NOMO-1 (cell line): ENCODE measurements around the gene FLYWCH1.

Experiments used
- DNase-seq, 2 experiments: peaks; one replicate each; lab custom pipeline; 2025; ENCODE audit not compliant: unreplicated experiment in 2 of 2; lab: John Stamatoyannopoulos, UW

The FLYWCH1 gene

GRCh38 chr16:2980227-2981176 is 68.8 kb downstream of the FLYWCH1 start, which contains the start of gene PKMYT1:
Gene PKMYT1 (minus strand): TSS chr16:2980446. CDS start chr16:2979657, 789 bp downstream.
- DNase-seq: peak; percentile 87 to 95

- DNase-seq: no peak
Measured at GRCh38 chr16:2981177-2981898, 69.6 kb downstream of the FLYWCH1 start.

- DNase-seq: no peak
Measured at GRCh38 chr16:2981899-2982250, 70.1 kb downstream of the FLYWCH1 start.

- no peak for DNase-seq
Measured at GRCh38 chr16:2982402-2982801, 70.7 kb downstream of the FLYWCH1 start.

- DNase-seq: peak; percentile 72 to 81
Measured at GRCh38 chr16:2983706-2984136, 72.0 kb downstream of the FLYWCH1 start.

DNA sequence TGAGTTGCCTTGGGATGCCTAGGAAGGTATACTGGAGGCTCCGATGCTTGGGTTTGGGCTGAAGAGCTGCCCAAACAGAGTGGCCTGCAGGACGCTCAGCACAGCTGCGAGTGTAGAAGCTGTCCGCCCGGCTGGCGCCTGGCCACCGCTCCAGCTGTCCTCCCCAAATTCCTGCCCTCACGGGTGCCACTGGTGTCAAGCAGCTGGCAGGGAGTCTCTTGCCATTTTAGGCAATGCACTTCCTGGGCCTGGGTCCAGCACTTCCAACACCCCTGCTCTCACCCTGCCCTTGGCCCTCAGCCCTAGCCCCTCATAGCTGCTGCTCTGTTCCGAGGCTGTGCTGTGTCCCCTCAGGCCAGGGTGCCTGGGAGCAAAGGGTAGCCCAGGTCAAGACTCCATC is 73.7 kb downstream of the FLYWCH1 start:
- DNase-seq: no peak

- no peak for DNase-seq
Measured at GRCh38 chr16:2985893-2986355, 74.2 kb downstream of the FLYWCH1 start.

DNA sequence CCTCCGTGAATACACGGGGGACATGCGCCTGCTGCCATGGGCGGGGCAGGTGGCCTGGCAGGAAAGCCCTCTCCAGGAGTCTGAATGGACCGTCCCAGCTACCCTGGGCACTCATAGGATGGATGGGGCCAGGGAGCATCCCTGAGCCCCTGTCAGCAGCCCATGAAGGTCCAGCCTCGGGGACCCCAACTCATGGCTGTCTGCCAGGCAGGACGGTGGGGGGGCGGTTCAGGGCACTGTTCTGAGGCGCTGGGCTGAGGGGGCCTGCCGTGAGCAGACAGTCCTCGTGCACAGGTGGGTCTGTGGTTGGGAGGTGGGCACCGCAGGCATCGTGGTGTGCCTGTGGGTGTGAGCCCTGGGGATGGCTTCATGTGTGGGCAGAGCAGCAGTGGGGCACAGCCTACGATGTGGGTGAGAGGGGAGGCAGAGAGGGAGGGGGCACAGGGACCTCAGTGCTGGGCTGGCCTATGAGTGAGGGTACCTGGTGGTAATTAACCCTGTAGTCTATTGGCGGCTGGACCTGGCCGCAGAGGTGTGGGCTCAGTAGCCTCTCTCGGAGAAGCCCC is 75.0 kb downstream of the FLYWCH1 start:
- DNase-seq: no peak

GRCh38 chr16:2987286-2987685 is 75.6 kb downstream of the FLYWCH1 start:
- no peak for DNase-seq

DNA sequence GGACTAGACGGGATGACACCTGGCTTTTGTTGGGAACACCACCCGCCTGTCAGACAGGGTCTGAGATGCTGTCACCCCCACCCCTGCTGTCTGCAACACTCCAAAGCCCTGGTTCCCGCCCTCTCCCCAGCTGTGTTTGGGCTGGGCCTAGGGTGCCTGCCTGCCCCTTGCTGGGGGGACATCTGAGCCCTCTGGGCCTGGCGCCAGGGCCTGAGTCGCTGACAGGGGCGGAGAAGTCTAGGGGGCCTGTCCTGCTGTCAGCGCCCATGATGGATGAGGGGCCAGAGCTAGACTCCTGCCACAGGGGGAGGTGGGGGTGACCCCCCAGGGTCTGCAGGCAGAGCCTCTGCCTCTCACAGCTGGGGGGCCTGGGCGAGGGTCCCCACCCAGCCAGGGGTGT is 76.1 kb downstream of the FLYWCH1 start:
- no peak for DNase-seq

GRCh38 chr16:2988590-2989099 is 76.9 kb downstream of the FLYWCH1 start:
- no peak for DNase-seq

DNA sequence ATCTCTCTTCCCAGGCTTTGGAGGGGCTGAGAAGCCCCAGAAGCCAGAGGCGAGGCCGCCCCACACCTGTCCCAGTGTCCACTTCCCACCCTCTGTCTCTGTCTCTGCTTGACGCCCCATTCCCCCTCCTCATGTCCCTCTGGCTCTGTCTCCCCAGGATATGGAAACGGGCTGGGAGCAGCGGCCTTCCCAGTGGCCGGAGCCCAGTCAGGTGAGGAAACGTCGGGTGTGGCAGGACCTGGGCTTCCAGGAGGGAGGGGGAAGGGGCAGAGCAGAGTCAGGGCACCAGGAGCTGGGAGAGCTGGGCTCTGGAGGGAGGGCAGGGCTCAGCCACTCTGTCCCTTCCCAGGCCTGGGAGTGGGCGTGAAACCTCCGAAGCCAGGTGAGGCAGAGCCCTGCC is 79.2 kb downstream of the FLYWCH1 start:
- DNase-seq: no peak

DNA sequence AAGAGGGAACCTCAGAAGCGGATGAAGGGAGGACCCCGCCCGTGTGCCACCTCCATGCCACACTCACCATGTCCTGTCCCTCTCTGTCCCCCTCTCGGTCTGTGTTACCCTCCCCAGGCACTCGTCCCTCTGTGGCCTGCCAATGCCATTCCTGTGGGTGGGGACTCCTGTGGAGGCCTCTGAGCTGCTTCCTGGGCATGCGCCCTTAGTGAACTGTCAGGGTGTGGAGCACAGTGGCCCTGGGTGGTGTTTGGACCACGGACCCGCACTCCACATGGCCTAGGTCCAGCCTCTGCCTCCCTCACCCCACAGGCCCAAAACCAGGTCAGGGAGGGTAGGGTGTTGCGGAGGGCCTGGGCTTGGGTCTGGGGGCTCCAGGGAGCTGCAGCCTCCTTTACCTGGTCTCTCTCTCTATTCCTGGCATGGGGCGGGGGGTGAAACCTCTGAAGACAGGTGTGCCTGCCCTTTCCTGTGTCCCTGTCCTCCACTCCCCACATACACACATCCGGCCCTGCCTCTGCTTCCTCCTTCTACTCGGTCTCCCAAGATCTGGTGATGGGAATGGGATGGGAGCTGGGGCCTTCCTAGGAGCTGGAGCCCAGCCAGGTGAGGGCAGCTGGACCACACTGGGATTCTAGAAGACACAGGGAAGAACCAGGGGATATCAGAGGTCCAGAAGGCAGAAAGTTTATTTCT is 80.0 kb downstream of the FLYWCH1 start:
- no peak for DNase-seq

GRCh38 chr16:2992383-2993081 is 80.8 kb downstream of the FLYWCH1 start:
- no peak for DNase-seq

DNA sequence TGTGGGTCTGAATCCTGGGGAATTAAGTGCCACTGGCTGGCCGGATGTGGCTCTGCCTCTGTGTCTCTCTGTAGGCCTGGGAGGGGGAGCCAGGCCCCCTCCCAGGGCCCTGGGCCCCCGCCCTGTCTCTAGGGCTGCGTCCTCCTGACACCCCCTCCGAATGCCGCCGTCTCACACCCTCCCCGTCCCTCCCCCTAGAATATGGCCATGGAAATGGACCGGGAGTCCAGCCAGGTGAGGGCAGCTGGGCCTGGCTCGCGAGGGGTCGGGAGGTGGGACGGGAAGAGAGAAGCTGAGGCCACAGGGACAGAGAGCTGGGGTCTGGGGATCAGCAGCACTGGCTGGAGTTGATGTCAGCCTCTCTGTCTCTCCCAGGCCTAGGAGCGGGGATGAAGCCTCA is 84.6 kb downstream of the FLYWCH1 start:
- no peak for DNase-seq

DNA sequence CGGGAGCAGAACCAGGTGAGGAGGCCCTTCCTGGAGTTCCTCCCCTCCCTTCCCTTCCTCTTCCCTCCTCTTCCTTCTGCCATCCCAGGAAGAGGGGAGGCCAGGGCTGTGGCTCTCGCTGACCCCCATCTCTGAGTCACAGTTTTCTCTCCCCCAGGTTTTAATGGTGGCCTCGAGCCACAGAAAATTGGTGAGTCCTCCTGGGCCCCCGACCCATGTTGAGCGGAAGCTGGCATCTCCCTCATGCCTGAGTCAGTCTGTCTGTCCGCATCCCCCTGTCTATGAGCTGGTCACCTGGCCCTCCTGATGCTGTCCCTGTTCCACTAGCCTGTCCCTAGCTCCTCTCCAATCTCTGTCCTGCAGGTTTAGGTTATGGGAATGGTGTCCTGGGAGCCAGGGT is 88.2 kb downstream of the FLYWCH1 start:
- DNase-seq: no peak

- no peak for DNase-seq
Measured at GRCh38 chr16:3000540-3000939, 88.8 kb downstream of the FLYWCH1 start.
